HFFc6 (cell line): ENCODE data around the gene PTGER4. TPM values are rescaled to one million over a fixed set of nuclear protein-coding genes. Genes with fewer than 3 reads are reported as not detected.
"Not testable (repeated sequence)": the region's sequence is repeated elsewhere in the genome, so short reads cannot be mapped to it uniquely, and the experiment has no call there.

ENCODE experiments used
- DNase-seq: peaks from one replicate; pipeline ENCODE4 v3.0.0-alpha.2; 2018
- H3K27ac Mint-ChIP-seq: 2 replicates; pipeline ENCODE4 v1.8.0; 2020; ENCODE audit warnings: mild to moderate bottlenecking, mixed read lengths
- H3K27me3 Mint-ChIP-seq: 2 replicates; pipeline ENCODE4 v1.8.0; 2021; ENCODE audit warnings: mild to moderate bottlenecking, moderate library complexity, mixed read lengths; ENCODE audit not compliant: insufficient read depth
- H3K36me3 Mint-ChIP-seq: 2 replicates; pipeline ENCODE4 v1.8.0; 2021; ENCODE audit warnings: low read depth, mixed read lengths
- H3K4me1 Mint-ChIP-seq: 2 replicates; pipeline ENCODE4 v1.8.0; 2020; ENCODE audit warnings: low read depth, mixed read lengths
- H3K4me3 Mint-ChIP-seq: 2 replicates; pipeline ENCODE4 v1.8.0; 2020; ENCODE audit warnings: mild to moderate bottlenecking, moderate library complexity, mixed read lengths
- H3K9me3 Mint-ChIP-seq: 2 replicates; pipeline ENCODE4 v1.8.0; 2020; ENCODE audit warnings: mild to moderate bottlenecking, mixed read lengths
- CTCF ChIP-seq: fragments of 200-600 bp; sonication (generic); IDR thresholded peaks from 2 replicates; pipeline ENCODE4 v1.5.0; 2021; ENCODE audit warnings: antibody characterized with exemption, mild to moderate bottlenecking
- total RNA-seq, 6 experiments: library from RNA; stranded (reverse); fragmentation: NEBNext Ultra II Directional; extraction: Animal tissue kit (Norgen Biotek cat#: 25700); gene quantifications; 2 replicates in 1 of 6; 3 replicates in 5 of 6; pipeline ENCODE4 v1.2.3, GENCODE V29; 2021

PTGER4 gene
- total RNA-seq, 6 experiments from 2014 or later, result 1.4 to 5.1 (median 3.6) TPM

GRCh38 chr5:40716590-40716989, 36.9 kb downstream of the PTGER4 start:
- peaks cover 15% of the 10 kb centered on the region for H3K36me3 Mint-ChIP-seq
- peaks cover 5% of the 10 kb centered on the region for H3K9me3 Mint-ChIP-seq
- H3K27ac Mint-ChIP-seq, result peak overlapping the region; percentile 6; the same call in 1 of the 2 replicates
- H3K27me3 Mint-ChIP-seq, result peaks cover 6% of the 10 kb centered on the region; the same call in 1 of the 2 replicates
- H3K4me3 Mint-ChIP-seq, result no peak overlapping the region
- no peak for TF ChIP-seq CTCF
- DNase-seq, result no peak
- H3K4me1 Mint-ChIP-seq, result peaks cover 28% of the 10 kb centered on the region

- Mint-ChIP-seq H3K4me3 (no peak overlapping the region), H3K4me1 (peaks cover 28% of the 10 kb centered on the region), H3K27ac (peak overlapping the region; percentile 45; the same call in 1 of the 2 replicates), H3K9me3 (peaks cover 10% of the 10 kb centered on the region), H3K27me3 (peaks cover 6% of the 10 kb centered on the region; the same call in 1 of the 2 replicates), H3K36me3 (peaks cover 20% of the 10 kb centered on the region)
- peak; percentile 57 for DNase-seq
- TF ChIP-seq CTCF, result no peak
Measured at GRCh38 chr5:40717281-40717680, 37.6 kb downstream of the PTGER4 start.

GRCh38 chr5:40720069-40720468, 40.4 kb downstream of the PTGER4 start:
- peaks cover 10% of the 10 kb centered on the region for H3K9me3 Mint-ChIP-seq
- H3K4me3 Mint-ChIP-seq, result no peak overlapping the region
- H3K4me1 Mint-ChIP-seq, result peaks cover 27% of the 10 kb centered on the region
- DNase-seq, result no peak
- H3K27me3 Mint-ChIP-seq, result peaks cover 6% of the 10 kb centered on the region; the same call in 1 of the 2 replicates
- no peak for TF ChIP-seq CTCF
- H3K36me3 Mint-ChIP-seq, result peaks cover 21% of the 10 kb centered on the region
- no peak overlapping the region for H3K27ac Mint-ChIP-seq

- DNase-seq, H3K4me1 Mint-ChIP-seq, H3K27ac Mint-ChIP-seq, H3K4me3 Mint-ChIP-seq, H3K9me3 Mint-ChIP-seq, H3K27me3 Mint-ChIP-seq: not testable (repeated sequence)
- H3K36me3 Mint-ChIP-seq, result peaks cover 22% of the 10 kb centered on the region
Measured at GRCh38 chr5:40722497-40722911, 42.8 kb downstream of the PTGER4 start.

- no peaks in the 10 kb centered on the region for H3K27me3 Mint-ChIP-seq
- TF ChIP-seq CTCF, result no peak
- no peak overlapping the region for H3K4me3 Mint-ChIP-seq
- H3K27ac Mint-ChIP-seq, result no peak overlapping the region; the same call in 1 of the 2 replicates
- H3K4me1 Mint-ChIP-seq, result peaks cover 33% of the 10 kb centered on the region
- peaks cover 8% of the 10 kb centered on the region; the same call in 1 of the 2 replicates for H3K36me3 Mint-ChIP-seq
- no peaks in the 10 kb centered on the region for H3K9me3 Mint-ChIP-seq
- no peak for DNase-seq
Measured at GRCh38 chr5:40733434-40733833, 53.7 kb downstream of the PTGER4 start.

GRCh38 chr5:40733879-40734563, 54.3 kb downstream of the PTGER4 start:
- Mint-ChIP-seq H3K4me1 (peaks cover 33% of the 10 kb centered on the region), H3K27ac (peak overlapping the region; percentile 87), H3K9me3 (no peaks in the 10 kb centered on the region), H3K36me3 (peaks cover 8% of the 10 kb centered on the region; the same call in 1 of the 2 replicates), H3K4me3 (no peak overlapping the region), H3K27me3 (no peaks in the 10 kb centered on the region)
- TF ChIP-seq CTCF, result no peak; the same call in 1 of the 2 replicates
- DNase-seq, result no peak
